ENCODE results near the gene PARL. TPM values are rescaled to one million over a fixed set of nuclear protein-coding genes. Genes with fewer than 3 reads are reported as not detected.

PARL gene
- total and polyA plus RNA-seq, 9 of the 15 experiments (the other 6 are each of a cell fraction or from before 2014, with no cell fraction given), result 39.5 to 82.4 (median 57.4) TPM

- TF ChIP-seq TAF9B (IDR thresholded peaks at IDR 0.05; ENCODE audit: partially characterized antibody) (no peak), ZNF165 (CRISPR knock-in tag; IDR thresholded peaks at IDR 0.05; ENCODE audit: borderline replicate concordance) (no peak), MYC (IDR thresholded peaks at IDR 0.05; ENCODE audit: low read depth, low read length) (no peak), MYC (CRISPR knock-in tag; IDR thresholded peaks at IDR 0.05; ENCODE audit: borderline replicate concordance, low read depth) (no peak), CHCHD3 (CRISPR knock-in tag; IDR thresholded peaks at IDR 0.05) (no peak), ZFPM2 (CRISPR knock-in tag; IDR thresholded peaks at IDR 0.05) (no peak), ZNF324 (CRISPR knock-in tag; IDR thresholded peaks at IDR 0.05) (no peak), GTF2E2 (tag; IDR thresholded peaks at IDR 0.05) (no peak), HNRNPLL (IDR thresholded peaks at IDR 0.05; ENCODE audit: low read depth, low read length, poor library complexity, severe bottlenecking) (no peak), FOXO4 (CRISPR knock-in tag; IDR thresholded peaks at IDR 0.05) (no peak), ZNF511 (CRISPR knock-in tag; IDR thresholded peaks at IDR 0.05) (no peak), HES1 (IDR thresholded peaks at IDR 0.05; ENCODE audit: low read depth) (no peak)
Measured at GRCh38 chr3:183857863-183858262, 26.8 kb downstream of the PARL start (continued).
